Stomach smooth muscle (tissue), 2 donors: ENCODE measurements around the gene FGFR1OP2.

Experiments
- H3K27ac ChIP-seq: one replicate; pipeline ENCODE4 v1.7.0; 2013; ENCODE audit warnings: mild to moderate bottlenecking, low read length, inconsistent platforms
- H3K27me3 ChIP-seq, 2 donors: one replicate each; pipeline ENCODE4 v1.7.0; 2013; ENCODE audit warnings: low read length in 2 of 2; ENCODE audit not compliant: insufficient read depth in 2 of 2, control insufficient read depth in 1 of 2
- H3K36me3 ChIP-seq, 2 donors: one replicate each; pipeline ENCODE4 v1.7.0; 2013; ENCODE audit warnings: low read length in 2 of 2; ENCODE audit not compliant: control insufficient read depth in 2 of 2, insufficient read depth in 2 of 2
- H3K4me1 ChIP-seq: one replicate; pipeline ENCODE4 v1.7.0; 2013; ENCODE audit warnings: low read length; ENCODE audit not compliant: control insufficient read depth, insufficient read depth
- H3K4me3 ChIP-seq, 2 donors: one replicate each; pipeline ENCODE4 v1.7.0; 2013; ENCODE audit warnings: low read length in 2 of 2
- H3K9ac ChIP-seq, 2 donors: one replicate each; pipeline ENCODE4 v1.7.0; 2013; ENCODE audit warnings: low read length in 2 of 2, mild to moderate bottlenecking in 1 of 2
- H3K9me3 ChIP-seq, 2 donors: one replicate each; pipeline ENCODE4 v1.7.0; 2013; ENCODE audit warnings: low read length in 2 of 2; ENCODE audit not compliant: control insufficient read depth in 2 of 2
- donor health status: healthy.
- donor health status: Pancreatic carcinoma.

The FGFR1OP2 gene

GRCh38 chr12:27002141-27002540, 63.9 kb downstream of the FGFR1OP2 start:
- Histone ChIP-seq H3K27ac (no peak overlapping the region), H3K9ac (no peak overlapping the region), H3K4me1 (no peaks in the 10 kb centered on the region), H3K36me3 (peaks cover 9 to 11% of the 10 kb centered on the region in 2 donors), H3K9me3 (no peaks in the 10 kb centered on the region), H3K27me3 (no peaks in the 10 kb centered on the region), H3K4me3 (no peak overlapping the region)

GRCh38 chr12:27003421-27004381, 65.4 kb downstream of the FGFR1OP2 start:
- H3K27me3 ChIP-seq, result no peaks in the 10 kb centered on the region
- H3K27ac ChIP-seq, result no peak overlapping the region
- H3K36me3 ChIP-seq, result peaks cover 5% of the 10 kb centered on the region in 2 donors
- H3K9me3 ChIP-seq, result no peaks in the 10 kb centered on the region
- H3K9ac ChIP-seq, result no peak overlapping the region
- H3K4me3 ChIP-seq, result no peak overlapping the region
- H3K4me1 ChIP-seq, result no peaks in the 10 kb centered on the region

- Histone ChIP-seq H3K27me3 (no peaks in the 10 kb centered on the region), H3K4me3 (no peak overlapping the region), H3K9ac (no peak overlapping the region), H3K27ac (no peak overlapping the region), H3K4me1 (no peaks in the 10 kb centered on the region), H3K9me3 (no peaks in the 10 kb centered on the region), H3K36me3 (no peaks in the 10 kb centered on the region)
These were observed 67.2 kb downstream of the FGFR1OP2 start for GRCh38 chr12:27005495-27005894.

DNA sequence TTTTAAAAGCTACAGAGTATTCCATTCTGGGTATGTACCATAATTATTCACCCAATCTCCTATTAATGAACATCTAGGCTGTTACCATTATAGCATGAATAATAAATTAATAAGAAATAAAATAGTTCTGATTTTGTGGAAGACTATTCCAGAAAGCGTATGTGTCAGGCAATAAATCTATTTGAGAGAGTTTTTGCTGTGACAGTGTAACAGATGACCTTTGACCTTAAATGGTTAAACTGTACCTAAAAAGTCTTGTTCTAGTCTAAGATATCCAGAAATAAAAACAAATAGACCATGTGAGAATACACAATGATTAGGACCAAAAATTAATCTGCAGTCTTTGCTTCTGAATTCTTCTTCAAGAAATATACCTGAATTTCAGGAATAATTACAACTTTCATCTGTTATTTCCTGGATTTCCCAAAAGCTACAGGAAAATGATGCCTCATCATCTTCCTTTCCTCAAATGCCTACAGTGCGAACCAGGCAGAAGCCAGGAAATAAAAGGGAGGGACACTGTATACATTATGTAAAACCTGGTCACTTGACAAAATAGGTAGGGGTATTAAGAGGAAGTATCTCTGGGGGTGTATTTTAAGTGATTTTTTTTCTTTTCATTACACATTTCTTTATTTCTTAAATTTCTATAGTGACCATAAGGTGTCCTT, 68.7 kb downstream of the FGFR1OP2 start:
- Histone ChIP-seq H3K9ac (no peak overlapping the region), H3K9me3 (no peaks in the 10 kb centered on the region), H3K4me1 (no peaks in the 10 kb centered on the region), H3K27me3 (no peaks in the 10 kb centered on the region), H3K27ac (no peak overlapping the region), H3K36me3 (no peaks in the 10 kb centered on the region), H3K4me3 (no peak overlapping the region)

GRCh38 chr12:27008081-27008480, 69.8 kb downstream of the FGFR1OP2 start:
- Histone ChIP-seq H3K4me1 (no peaks in the 10 kb centered on the region), H3K9me3 (no peaks in the 10 kb centered on the region), H3K9ac (no peak overlapping the region), H3K27me3 (no peaks in the 10 kb centered on the region), H3K27ac (no peak overlapping the region), H3K36me3 (no peaks in the 10 kb centered on the region), H3K4me3 (no peak overlapping the region)

DNA sequence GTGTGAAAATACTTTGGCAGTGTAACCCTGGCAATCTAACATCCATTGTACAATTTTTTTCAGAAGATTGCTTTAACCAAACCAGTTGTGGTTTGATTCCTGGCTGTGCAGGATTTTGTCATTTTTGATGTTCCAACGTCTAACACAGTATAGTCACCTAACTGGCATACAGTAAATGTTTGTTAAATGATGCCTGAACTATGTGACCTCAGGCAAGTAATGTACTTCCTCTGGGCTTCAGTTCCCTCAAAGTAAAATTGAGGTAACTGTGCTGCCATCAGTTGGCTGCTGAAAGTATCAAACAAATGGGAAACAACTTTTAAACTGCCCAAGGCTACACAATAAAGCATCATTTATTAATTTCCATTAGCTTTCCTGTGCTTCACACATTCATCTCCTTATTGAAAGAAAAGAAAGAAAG, 71.6 kb downstream of the FGFR1OP2 start:
- no peaks in the 10 kb centered on the region for H3K9me3 ChIP-seq
- peaks cover 9% of the 10 kb centered on the region for H3K4me1 ChIP-seq
- H3K9ac ChIP-seq, result no peak overlapping the region
- no peak overlapping the region for H3K4me3 ChIP-seq
- H3K27ac ChIP-seq, result no peak overlapping the region
- H3K36me3 ChIP-seq, result no peaks in the 10 kb centered on the region
- no peaks in the 10 kb centered on the region for H3K27me3 ChIP-seq

- Histone ChIP-seq H3K27me3 (no peaks in the 10 kb centered on the region), H3K9me3 (no peaks in the 10 kb centered on the region), H3K36me3 (no peaks in the 10 kb centered on the region), H3K27ac (no peak overlapping the region), H3K4me3 (peak overlapping the region in 1 of 2 donors; percentile 93), H3K9ac (no peak overlapping the region), H3K4me1 (peaks cover 14% of the 10 kb centered on the region)
These were observed 74.1 kb downstream of the FGFR1OP2 start for GRCh38 chr12:27012239-27012981.

DNA sequence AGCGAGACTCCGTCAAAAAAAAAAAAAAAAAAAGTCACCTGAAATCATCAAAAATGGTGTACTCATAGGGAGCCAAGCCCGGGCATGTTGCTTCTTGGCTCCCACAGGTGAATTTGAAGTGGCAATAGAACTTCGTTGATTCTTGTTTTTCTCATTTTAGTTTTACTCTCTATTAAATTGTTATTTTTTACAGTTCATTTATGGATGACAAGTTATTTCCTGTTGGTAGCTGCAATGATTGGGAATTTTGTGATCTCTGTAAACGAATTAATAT, 74.6 kb downstream of the FGFR1OP2 start:
- H3K4me1 ChIP-seq, result peaks cover 14% of the 10 kb centered on the region
- no peaks in the 10 kb centered on the region for H3K27me3 ChIP-seq
- H3K27ac ChIP-seq, result no peak overlapping the region
- no peaks in the 10 kb centered on the region for H3K36me3 ChIP-seq
- no peaks in the 10 kb centered on the region for H3K9me3 ChIP-seq
- H3K9ac ChIP-seq, result no peak overlapping the region
- peak overlapping the region in 1 of 2 donors; percentile 93 for H3K4me3 ChIP-seq

DNA sequence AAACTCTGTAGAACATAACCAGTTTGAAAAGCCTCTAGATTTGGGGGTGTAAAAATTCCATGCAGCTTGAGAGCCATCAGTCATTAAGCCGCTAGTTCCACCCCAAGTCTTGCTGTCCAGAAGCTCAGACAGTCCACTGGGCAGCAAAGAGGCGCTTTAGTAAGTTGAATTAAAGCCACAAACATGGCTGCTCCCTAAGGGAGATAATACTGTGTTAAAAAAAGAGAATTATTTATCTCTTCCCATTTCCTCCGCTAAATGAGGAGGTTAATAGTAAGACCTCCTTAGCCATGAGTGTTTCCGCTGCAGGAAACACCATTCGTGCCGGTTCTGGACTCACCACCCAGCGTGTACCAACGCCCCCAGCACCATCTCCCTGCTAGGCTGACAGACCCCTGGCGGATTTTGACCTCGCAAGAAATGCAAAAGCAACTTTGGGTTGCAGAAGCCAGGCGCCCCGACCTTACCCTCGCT, 75.4 kb downstream of the FGFR1OP2 start:
- no peaks in the 10 kb centered on the region for H3K36me3 ChIP-seq
- no peaks in the 10 kb centered on the region for H3K9me3 ChIP-seq
- H3K4me3 ChIP-seq, result peak overlapping the region; percentile 93 to 97
- H3K27me3 ChIP-seq, result no peaks in the 10 kb centered on the region
- H3K4me1 ChIP-seq, result peaks cover 14% of the 10 kb centered on the region
- H3K9ac ChIP-seq, result peak overlapping the region; percentile 74 to 98
- peak overlapping the region; percentile 93 for H3K27ac ChIP-seq

DNA sequence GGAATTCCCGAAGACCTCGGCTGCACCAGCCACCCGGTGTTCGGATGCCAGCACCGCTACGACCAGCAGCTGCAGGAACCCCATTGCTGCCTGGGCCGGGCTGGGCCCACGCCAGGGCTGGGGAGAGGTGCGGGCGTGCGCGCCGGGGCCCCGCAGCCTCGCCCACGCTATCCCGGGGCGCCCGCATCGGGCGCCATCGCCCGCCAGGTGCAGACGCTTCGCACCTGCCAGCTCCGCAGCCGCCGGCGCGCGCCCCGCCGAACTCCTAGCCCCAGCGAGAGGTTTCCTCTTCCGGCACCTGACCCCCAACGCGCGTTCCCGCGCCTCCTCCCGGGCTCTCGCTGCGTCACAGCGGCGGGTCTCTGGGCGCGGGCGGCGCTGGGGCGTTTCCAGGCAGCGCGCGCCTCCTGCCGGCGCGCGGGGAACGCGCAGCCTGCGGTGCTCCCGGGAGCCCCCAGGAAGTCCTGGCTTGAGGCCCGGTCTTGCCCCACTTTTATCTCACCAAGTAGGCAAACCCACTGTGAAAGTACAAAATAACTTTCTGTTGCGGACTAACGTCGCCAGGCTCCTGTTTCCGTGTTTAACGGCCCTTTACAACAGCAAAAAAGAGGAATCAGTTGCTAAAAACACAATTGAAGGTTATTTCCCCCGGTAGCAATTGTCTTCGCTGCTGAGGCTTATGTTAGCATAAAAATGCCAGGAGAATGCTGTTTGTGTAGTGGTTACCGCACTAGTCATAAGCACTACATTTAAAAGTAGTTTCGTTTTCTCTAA, 76.0 kb downstream of the FGFR1OP2 start, which contains the start of gene TM7SF3:
Gene TM7SF3 (minus strand): TSS at position 300 of the 774 bp plus-strand sequence. CDS start 216 bp downstream, at position 84.
- peaks cover 14% of the 10 kb centered on the region for H3K4me1 ChIP-seq
- H3K4me3 ChIP-seq, result peak within 1 kb of the TSS; percentile 93 to 97
- H3K9me3 ChIP-seq, result no peaks in the 10 kb centered on the region
- no peaks in the 10 kb centered on the region for H3K27me3 ChIP-seq
- H3K9ac ChIP-seq, result peak within 1 kb of the TSS; percentile 95 to 98
- peak within 1 kb of the TSS; percentile 93 for H3K27ac ChIP-seq
- no peaks in the 10 kb centered on the region for H3K36me3 ChIP-seq
